AG09309 (cell line): Measurements from ENCODE around the gene PFKL.

Experiments used
- DNase-seq: peaks from one replicate; pipeline ENCODE4 v3.0.0-alpha.2; 2010; ENCODE audit warnings: low read depth
- H3K4me3 ChIP-seq: 2 replicates; pipeline ENCODE4 v1.5.1; 2011; ENCODE audit warnings: mild to moderate bottlenecking, low read depth, low read length, moderate library complexity; ENCODE audit not compliant: control insufficient read depth
- CTCF ChIP-seq: IDR thresholded peaks from 2 replicates; pipeline ENCODE4 v1.5.1; 2011; ENCODE audit warnings: mild to moderate bottlenecking, low read depth, low read length, inconsistent platforms; ENCODE audit not compliant: insufficient read depth, control insufficient read depth; ENCODE audit errors: missing control alignments

Gene PFKL

GRCh38 chr21:44319407-44320065, 19.7 kb downstream of the PFKL start:
- no peak for DNase-seq
- H3K4me3 ChIP-seq: no peak overlapping the region
- no peak for TF ChIP-seq CTCF

- TF ChIP-seq CTCF: no peak
- no peak overlapping the region for H3K4me3 ChIP-seq
- DNase-seq: no peak
Observed at GRCh38 chr21:44320847-44321246, 21.0 kb downstream of the PFKL start.

- H3K4me3 ChIP-seq: no peak overlapping the region
- TF ChIP-seq CTCF: no peak
- DNase-seq: no peak
Observed at GRCh38 chr21:44321846-44322450, 22.1 kb downstream of the PFKL start.

- no peak for TF ChIP-seq CTCF
- no peak for DNase-seq
- H3K4me3 ChIP-seq: no peak overlapping the region
Observed at GRCh38 chr21:44322621-44323325, 22.9 kb downstream of the PFKL start.

GRCh38 chr21:44323591-44323990, 23.7 kb downstream of the PFKL start:
- no peak for TF ChIP-seq CTCF
- no peak overlapping the region for H3K4me3 ChIP-seq
- DNase-seq: no peak

GRCh38 chr21:44324106-44324853, 24.4 kb downstream of the PFKL start:
- DNase-seq: no peak
- no peak overlapping the region for H3K4me3 ChIP-seq
- TF ChIP-seq CTCF: no peak
